Esophagus squamous epithelium (tissue), 4 donors: ENCODE results near the gene AOPEP.

Experiments
- CTCF ChIP-seq, 6 experiments: fragments of 450-650 bp in 4 of 6; fragments of 200-600 bp in 2 of 6; sonication (generic) in 2 of 6; IDR thresholded peaks; one replicate each; pipeline ENCODE4 v1.5.1; 2016 to 2019; ENCODE audit warnings: antibody characterized with exemption in 6 of 6, mild to moderate bottlenecking in 4 of 6, moderate library complexity in 4 of 6
- POLR2A ChIP-seq, 4 donors: fragments of 450-650 bp; IDR thresholded peaks; one replicate each; pipeline ENCODE4 v1.6.1; 2017; ENCODE audit warnings: antibody characterized with exemption in 4 of 4, mild to moderate bottlenecking in 4 of 4, moderate library complexity in 3 of 4

GRCh38 chr9:95133325-95133705 lies 406.8 kb downstream of the AOPEP start:
- TF ChIP-seq POLR2A (IDR thresholded peaks at IDR 0.05) (no peak), CTCF (IDR thresholded peaks at IDR 0.05) (no peak)
